CD4-positive, alpha-beta T cell treated with Interleukin-6 for 4 hours (primary cell): ENCODE results near the gene TLE3.

ENCODE experiments used
- DNase-seq: peaks from one replicate; pipeline ENCODE4 v3.0.0-alpha.2; 2020; ENCODE audit warnings: mixed read lengths

The TLE3 gene

GRCh38 chr15:69999392-70000085 is 98.2 kb downstream of the TLE3 start:
- no peak for DNase-seq

DNA sequence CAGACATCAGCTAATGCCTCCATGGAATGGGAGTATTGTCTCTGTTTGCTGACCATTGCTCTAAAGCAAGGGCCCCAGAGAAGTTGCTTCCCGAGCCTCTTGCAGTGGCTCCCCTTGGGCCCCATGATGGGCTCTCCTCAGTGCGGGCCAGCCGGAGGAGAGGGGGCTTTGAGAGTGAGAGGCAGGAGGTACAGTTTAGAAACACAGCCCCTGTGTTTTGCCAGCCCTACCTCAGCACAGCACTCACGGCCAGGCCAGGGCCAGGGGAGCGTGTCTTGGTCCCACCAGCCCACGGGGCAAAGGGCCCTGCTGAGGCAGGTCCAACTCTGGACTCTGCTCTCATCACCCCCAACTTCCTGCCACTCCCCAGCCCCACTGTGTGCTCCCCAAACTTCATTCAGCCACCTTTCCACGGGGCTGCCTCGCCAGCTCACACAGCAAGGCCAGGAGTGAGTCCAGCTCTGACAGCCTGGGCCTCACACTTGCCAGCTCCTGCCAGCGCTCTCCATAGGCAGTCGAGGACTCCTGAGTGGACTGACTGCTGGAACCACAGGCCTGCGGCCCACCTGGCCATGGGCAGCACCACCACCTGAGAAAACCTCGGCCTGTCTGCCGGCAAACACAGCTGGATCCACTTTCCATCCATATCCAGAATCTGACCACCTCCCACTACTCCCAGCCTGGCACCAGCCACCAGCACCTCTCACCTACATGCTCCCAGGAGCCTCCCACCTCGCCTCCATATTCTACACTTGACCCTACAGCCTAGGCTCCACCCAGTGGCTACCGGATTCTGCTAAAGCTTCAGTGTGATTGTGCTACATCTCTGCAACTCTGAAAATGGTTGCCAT is 99.0 kb downstream of the TLE3 start:
- DNase-seq, result no peak

- DNase-seq, result no peak
These were observed 99.9 kb downstream of the TLE3 start for GRCh38 chr15:69997813-69998212.
